ENCODE data around the gene MLIP.

Gene MLIP

DNA sequence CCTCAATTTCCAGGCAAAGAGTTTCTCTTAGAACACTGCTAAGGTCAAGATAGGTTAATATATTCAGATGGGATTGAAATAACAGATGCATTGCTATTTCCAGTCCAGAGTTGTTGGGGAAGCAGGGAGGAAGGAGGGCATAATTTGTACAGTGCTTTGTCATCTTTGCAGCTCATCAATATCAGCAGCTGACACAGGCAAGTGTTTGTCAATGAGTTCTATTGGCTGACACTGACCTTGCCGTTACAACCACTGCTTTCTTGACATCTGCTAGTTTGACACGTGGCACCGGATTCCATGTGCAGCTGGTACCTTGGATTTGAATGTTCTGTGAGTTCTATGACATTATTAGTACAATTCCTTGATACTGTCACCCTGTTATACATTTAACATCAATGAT is 28.0 kb upstream of the MLIP start:
- Histone ChIP-seq H3K27me3 (replicated peaks; ENCODE audit: control insufficient read depth, insufficient read depth, low read length) (no peaks in the 10 kb centered on the region), H3K4me1 (ENCODE audit: control insufficient read depth, insufficient read depth, low read length) (peaks cover 42% of the 10 kb centered on the region), H3K36me3 (ENCODE audit: control insufficient read depth, insufficient read depth, low read length, severe bottlenecking) (no peaks in the 10 kb centered on the region), H3K9ac (ENCODE audit: low read length) (no peak overlapping the region), H3K4me3 (ENCODE audit: low read length) (no peak overlapping the region), H3K9me3 (ENCODE audit: control insufficient read depth, low read length) (no peaks in the 10 kb centered on the region)
- DNase-seq (ENCODE audit: low read depth), result no peak

DNA sequence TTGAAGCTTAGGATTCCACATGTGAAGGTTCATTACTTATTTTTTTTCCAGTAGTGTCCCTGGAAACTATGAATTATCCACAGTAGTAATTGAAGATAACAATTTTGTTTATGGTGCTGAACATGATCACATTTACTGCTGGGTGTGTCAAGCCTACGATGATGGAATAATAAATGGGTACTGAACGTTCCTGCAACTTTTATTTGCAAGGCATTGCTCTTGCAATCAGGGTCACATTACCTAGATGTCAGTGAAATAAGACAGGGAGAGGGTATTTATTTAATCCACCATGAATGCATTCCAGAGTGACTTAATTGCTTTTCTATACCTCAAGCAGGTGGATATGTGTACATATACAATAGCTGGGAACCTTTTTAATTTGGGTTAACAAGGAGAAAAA is 27.0 kb upstream of the MLIP start:
- Histone ChIP-seq H3K36me3 (ENCODE audit: control insufficient read depth, insufficient read depth, low read length, severe bottlenecking) (no peaks in the 10 kb centered on the region), H3K9me3 (ENCODE audit: control insufficient read depth, low read length) (no peaks in the 10 kb centered on the region), H3K4me1 (ENCODE audit: control insufficient read depth, insufficient read depth, low read length) (peaks cover 42% of the 10 kb centered on the region), H3K4me3 (ENCODE audit: low read length) (peak overlapping the region; percentile 15), H3K27me3 (replicated peaks; ENCODE audit: control insufficient read depth, insufficient read depth, low read length) (no peaks in the 10 kb centered on the region), H3K9ac (ENCODE audit: low read length) (peak overlapping the region; percentile 35)
- DNase-seq (ENCODE audit: low read depth), result no peak

- Histone ChIP-seq H3K27me3 (replicated peaks; ENCODE audit: control insufficient read depth, insufficient read depth, low read length) (no peaks in the 10 kb centered on the region), H3K4me1 (ENCODE audit: control insufficient read depth, insufficient read depth, low read length) (peaks cover 42% of the 10 kb centered on the region), H3K4me3 (ENCODE audit: low read length) (no peak overlapping the region), H3K36me3 (ENCODE audit: control insufficient read depth, insufficient read depth, low read length, severe bottlenecking) (no peaks in the 10 kb centered on the region), H3K9me3 (ENCODE audit: control insufficient read depth, low read length) (no peaks in the 10 kb centered on the region), H3K9ac (ENCODE audit: low read length) (peak overlapping the region; percentile 35)
- DNase-seq (ENCODE audit: low read depth), result peak; percentile 11
These were observed 26.2 kb upstream of the MLIP start for GRCh38 chr6:54085047-54085446.

- H3K4me3 ChIP-seq (ENCODE audit: low read length), result peak overlapping the region; percentile 17
- H3K27me3 ChIP-seq (replicated peaks; ENCODE audit: control insufficient read depth, insufficient read depth, low read length), result no peaks in the 10 kb centered on the region
- DNase-seq (ENCODE audit: low read depth), result peak; percentile 72
- peaks cover 42% of the 10 kb centered on the region for H3K4me1 ChIP-seq (ENCODE audit: control insufficient read depth, insufficient read depth, low read length)
- no peaks in the 10 kb centered on the region for H3K36me3 ChIP-seq (ENCODE audit: control insufficient read depth, insufficient read depth, low read length, severe bottlenecking)
- H3K9ac ChIP-seq (ENCODE audit: low read length), result peak overlapping the region; percentile 47
- H3K9me3 ChIP-seq (ENCODE audit: control insufficient read depth, low read length), result no peaks in the 10 kb centered on the region
These were observed 25.7 kb upstream of the MLIP start for GRCh38 chr6:54085541-54085940.

- H3K9ac ChIP-seq (ENCODE audit: low read length), result peak overlapping the region; percentile 47
- DNase-seq (ENCODE audit: low read depth), result no peak
- no peaks in the 10 kb centered on the region for H3K27me3 ChIP-seq (replicated peaks; ENCODE audit: control insufficient read depth, insufficient read depth, low read length)
- H3K9me3 ChIP-seq (ENCODE audit: control insufficient read depth, low read length), result no peaks in the 10 kb centered on the region
- H3K36me3 ChIP-seq (ENCODE audit: control insufficient read depth, insufficient read depth, low read length, severe bottlenecking), result no peaks in the 10 kb centered on the region
- peaks cover 42% of the 10 kb centered on the region for H3K4me1 ChIP-seq (ENCODE audit: control insufficient read depth, insufficient read depth, low read length)
- peak overlapping the region; percentile 17 for H3K4me3 ChIP-seq (ENCODE audit: low read length)
These were observed 24.8 kb upstream of the MLIP start for GRCh38 chr6:54086439-54086838.

DNA sequence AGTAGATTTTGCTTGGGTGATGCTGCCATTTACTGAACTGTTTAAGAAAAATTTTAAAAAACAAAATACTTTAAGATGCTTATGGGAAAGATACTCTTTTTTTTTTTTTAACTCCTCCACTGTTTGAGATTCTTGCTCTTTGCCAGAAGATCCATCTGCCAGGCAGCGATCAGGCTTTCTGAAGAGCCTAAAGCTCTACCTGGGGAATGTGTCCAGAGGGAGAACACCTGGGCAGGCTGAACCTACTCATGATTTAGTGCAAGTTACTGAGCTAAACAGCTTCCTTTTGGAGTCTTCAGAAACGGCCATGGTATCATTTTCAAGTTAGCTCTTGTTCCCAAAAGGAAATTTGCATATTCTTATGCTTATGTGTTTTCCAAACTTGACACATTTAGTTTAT is 23.5 kb upstream of the MLIP start:
- H3K27me3 ChIP-seq (replicated peaks; ENCODE audit: control insufficient read depth, insufficient read depth, low read length), result no peaks in the 10 kb centered on the region

DNA sequence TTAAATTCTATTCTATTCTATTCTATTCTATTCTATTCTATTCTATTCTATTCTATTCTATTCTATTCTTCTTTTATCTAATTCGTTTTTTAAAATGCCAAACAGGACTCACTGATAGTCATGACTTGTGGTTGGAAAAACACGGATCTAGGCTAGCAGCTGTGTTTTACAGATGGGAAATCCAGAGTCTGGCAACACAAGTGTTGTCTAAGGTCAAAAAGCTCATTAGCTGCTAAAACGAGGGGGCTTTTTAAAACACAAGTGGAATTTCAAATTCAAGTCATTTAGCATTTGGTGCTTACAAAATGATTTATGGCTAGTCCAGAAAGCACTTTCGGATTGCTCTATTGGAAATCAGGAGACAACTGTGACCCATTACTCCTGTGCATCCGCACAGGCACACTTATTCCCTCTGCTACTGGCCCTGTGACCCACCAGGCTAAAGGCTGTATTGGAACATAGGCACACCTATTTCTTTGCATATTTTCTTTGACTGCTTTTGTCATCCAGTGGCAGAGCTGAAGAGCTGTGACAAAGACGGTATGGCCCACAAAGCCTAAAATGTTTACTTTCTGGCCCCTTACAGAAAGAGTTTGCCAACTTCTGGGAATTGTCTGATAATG is 17.8 kb upstream of the MLIP start:
- H3K36me3 ChIP-seq (ENCODE audit: control insufficient read depth, insufficient read depth, low read length, severe bottlenecking), result no peaks in the 10 kb centered on the region
- H3K4me3 ChIP-seq (ENCODE audit: low read length), result no peak overlapping the region
- no peaks in the 10 kb centered on the region for H3K9me3 ChIP-seq (ENCODE audit: control insufficient read depth, low read length)
- DNase-seq (ENCODE audit: low read depth), result no peak
- H3K4me1 ChIP-seq (ENCODE audit: control insufficient read depth, insufficient read depth, low read length), result no peaks in the 10 kb centered on the region
- H3K27me3 ChIP-seq (replicated peaks; ENCODE audit: control insufficient read depth, insufficient read depth, low read length), result no peaks in the 10 kb centered on the region
- no peak overlapping the region for H3K9ac ChIP-seq (ENCODE audit: low read length)

More for the DNA sequence above, 23.5 kb upstream of the MLIP start:
- DNase-seq (ENCODE audit: low read depth), result no peak
- Histone ChIP-seq H3K9ac (ENCODE audit: low read length) (no peak overlapping the region), H3K4me3 (ENCODE audit: low read length) (no peak overlapping the region), H3K4me1 (ENCODE audit: control insufficient read depth, insufficient read depth, low read length) (peaks cover 42% of the 10 kb centered on the region), H3K9me3 (ENCODE audit: control insufficient read depth, low read length) (no peaks in the 10 kb centered on the region), H3K36me3 (ENCODE audit: control insufficient read depth, insufficient read depth, low read length, severe bottlenecking) (no peaks in the 10 kb centered on the region)

DNA sequence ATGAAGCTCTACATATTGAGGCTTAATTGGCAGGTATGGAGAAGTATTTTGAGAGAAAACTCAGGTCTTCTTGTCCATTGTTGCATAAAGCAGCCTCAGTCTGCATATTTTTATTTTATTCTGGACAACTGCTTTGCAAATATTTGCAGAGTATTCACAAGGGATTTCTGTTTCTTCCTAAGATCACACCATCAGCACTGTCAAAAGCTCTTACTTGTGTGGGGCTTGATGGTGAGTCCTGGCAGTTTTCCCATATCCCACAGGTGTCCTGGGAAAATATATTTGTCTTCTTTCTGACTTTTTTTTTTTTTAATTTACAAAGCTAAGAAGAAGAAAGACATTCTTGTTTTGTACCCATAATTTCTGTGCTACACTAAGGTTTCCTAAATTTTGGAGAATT is 16.9 kb upstream of the MLIP start:
- Histone ChIP-seq H3K9me3 (ENCODE audit: control insufficient read depth, low read length) (no peaks in the 10 kb centered on the region), H3K9ac (ENCODE audit: low read length) (no peak overlapping the region), H3K4me3 (ENCODE audit: low read length) (no peak overlapping the region), H3K27me3 (replicated peaks; ENCODE audit: control insufficient read depth, insufficient read depth, low read length) (no peaks in the 10 kb centered on the region), H3K4me1 (ENCODE audit: control insufficient read depth, insufficient read depth, low read length) (no peaks in the 10 kb centered on the region), H3K36me3 (ENCODE audit: control insufficient read depth, insufficient read depth, low read length, severe bottlenecking) (no peaks in the 10 kb centered on the region)
- DNase-seq (ENCODE audit: low read depth), result no peak

GRCh38 chr6:54094786-54095185 is 16.5 kb upstream of the MLIP start:
- H3K36me3 ChIP-seq (ENCODE audit: control insufficient read depth, insufficient read depth, low read length, severe bottlenecking), result no peaks in the 10 kb centered on the region
- no peaks in the 10 kb centered on the region for H3K9me3 ChIP-seq (ENCODE audit: control insufficient read depth, low read length)
- no peak overlapping the region for H3K4me3 ChIP-seq (ENCODE audit: low read length)
- DNase-seq (ENCODE audit: low read depth), result no peak
- H3K9ac ChIP-seq (ENCODE audit: low read length), result no peak overlapping the region
- no peaks in the 10 kb centered on the region for H3K4me1 ChIP-seq (ENCODE audit: control insufficient read depth, insufficient read depth, low read length)
- no peaks in the 10 kb centered on the region for H3K27me3 ChIP-seq (replicated peaks; ENCODE audit: control insufficient read depth, insufficient read depth, low read length)

DNA sequence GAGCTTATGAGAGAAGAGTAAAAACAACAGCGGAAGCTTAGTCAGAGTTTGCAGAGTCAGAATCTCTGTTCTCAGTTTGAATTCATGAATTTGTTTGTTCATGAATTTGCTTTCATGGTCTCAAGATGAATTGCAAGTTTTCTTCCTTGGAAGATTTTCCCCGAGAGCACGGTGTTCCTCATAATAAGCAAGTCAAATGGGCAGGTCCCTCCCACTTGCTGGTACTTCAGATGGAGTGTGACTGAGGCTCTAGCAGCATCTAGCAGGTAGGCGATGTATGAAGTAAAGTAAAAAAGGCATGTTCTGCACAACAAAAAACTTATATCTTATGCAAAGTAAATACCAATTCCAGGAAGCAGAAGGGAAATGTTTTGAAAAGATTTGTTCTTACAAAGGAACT is 15.5 kb upstream of the MLIP start:
- DNase-seq (ENCODE audit: low read depth), result no peak
- Histone ChIP-seq H3K4me3 (ENCODE audit: low read length) (no peak overlapping the region), H3K27me3 (replicated peaks; ENCODE audit: control insufficient read depth, insufficient read depth, low read length) (no peaks in the 10 kb centered on the region), H3K9me3 (ENCODE audit: control insufficient read depth, low read length) (no peaks in the 10 kb centered on the region), H3K4me1 (ENCODE audit: control insufficient read depth, insufficient read depth, low read length) (no peaks in the 10 kb centered on the region), H3K36me3 (ENCODE audit: control insufficient read depth, insufficient read depth, low read length, severe bottlenecking) (no peaks in the 10 kb centered on the region), H3K9ac (ENCODE audit: low read length) (no peak overlapping the region)

DNA sequence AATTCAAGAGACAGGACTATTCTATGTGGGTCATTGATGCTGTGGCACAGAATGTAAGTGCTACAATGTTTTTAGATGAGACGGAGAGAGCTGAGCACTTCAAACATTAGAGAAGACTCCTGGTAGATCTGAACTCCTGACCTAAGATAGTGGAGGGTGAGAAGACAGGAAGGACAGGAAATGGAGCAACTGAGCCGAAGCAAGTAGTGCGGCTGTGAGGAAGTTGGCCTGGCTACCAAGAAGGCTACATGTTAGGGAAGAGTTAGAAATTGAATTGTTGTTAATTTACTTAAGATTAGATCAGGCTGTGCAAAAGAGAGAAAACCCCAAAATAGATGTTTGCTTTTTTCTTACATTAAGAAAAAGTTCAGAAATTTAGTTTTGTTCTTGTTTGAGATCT is 14.4 kb upstream of the MLIP start:
- no peaks in the 10 kb centered on the region for H3K27me3 ChIP-seq (replicated peaks; ENCODE audit: control insufficient read depth, insufficient read depth, low read length)
- no peaks in the 10 kb centered on the region for H3K4me1 ChIP-seq (ENCODE audit: control insufficient read depth, insufficient read depth, low read length)
- H3K4me3 ChIP-seq (ENCODE audit: low read length), result no peak overlapping the region
- no peak for DNase-seq (ENCODE audit: low read depth)
- no peaks in the 10 kb centered on the region for H3K9me3 ChIP-seq (ENCODE audit: control insufficient read depth, low read length)
- no peaks in the 10 kb centered on the region for H3K36me3 ChIP-seq (ENCODE audit: control insufficient read depth, insufficient read depth, low read length, severe bottlenecking)
- no peak overlapping the region for H3K9ac ChIP-seq (ENCODE audit: low read length)

DNA sequence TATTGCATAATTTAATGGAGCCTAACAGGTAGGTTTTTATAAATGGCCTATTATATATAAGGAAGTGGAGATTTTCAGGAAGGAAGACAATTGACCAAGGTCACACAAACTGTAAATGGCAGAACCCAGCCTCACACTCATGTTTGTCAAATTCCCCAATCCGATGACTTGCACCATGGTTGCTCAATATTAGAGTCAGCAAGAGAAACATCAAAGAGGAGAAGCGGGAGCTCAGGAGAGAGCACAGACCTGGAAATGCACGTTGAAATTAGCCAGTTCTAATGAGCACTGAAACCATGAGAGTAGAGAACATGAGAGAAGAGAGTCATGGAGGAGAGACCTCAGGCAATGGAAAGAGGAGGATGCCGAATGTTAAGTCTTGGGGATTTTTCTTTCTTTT is 13.5 kb upstream of the MLIP start:
- H3K4me3 ChIP-seq (ENCODE audit: low read length), result no peak overlapping the region
- H3K27me3 ChIP-seq (replicated peaks; ENCODE audit: control insufficient read depth, insufficient read depth, low read length), result no peaks in the 10 kb centered on the region
- no peaks in the 10 kb centered on the region for H3K4me1 ChIP-seq (ENCODE audit: control insufficient read depth, insufficient read depth, low read length)
- no peaks in the 10 kb centered on the region for H3K36me3 ChIP-seq (ENCODE audit: control insufficient read depth, insufficient read depth, low read length, severe bottlenecking)
- no peaks in the 10 kb centered on the region for H3K9me3 ChIP-seq (ENCODE audit: control insufficient read depth, low read length)
- no peak for DNase-seq (ENCODE audit: low read depth)
- H3K9ac ChIP-seq (ENCODE audit: low read length), result no peak overlapping the region

Measured in adipocyte (in vitro differentiated cells).